ENCODE data around the gene GC. TPM values are rescaled to one million over a fixed set of nuclear protein-coding genes. Genes with fewer than 3 reads are reported as not detected.

GC gene
- total RNA-seq, 2 donors from 2014 or later, result 16.2 to 34.8 TPM

GRCh38 chr4:71729856-71730255, 54.0 kb downstream of the GC start:
- H3K27me3 ChIP-seq, result no peaks in the 10 kb centered on the region
- no peak for TF ChIP-seq CTCF (IDR thresholded peaks at IDR 0.05)
- TF ChIP-seq POLR2A (IDR thresholded peaks at IDR 0.05), result no peak
- H3K36me3 ChIP-seq (replicated peaks in 1 of 2; ENCODE audit: insufficient read depth in 1 of 2, low read depth in 2 of 2), result no peaks in the 10 kb centered on the region
- DNase-seq, result no peak
- H3K4me1 ChIP-seq, result no peaks in the 10 kb centered on the region
- WGBS, 2 donors, result 34 to 48% methylated on average over 2 of the region's 2 CpGs
- no peaks in the 10 kb centered on the region for H3K9me3 ChIP-seq
- no peak overlapping the region for H3K4me3 ChIP-seq
- intact Hi-C loops (cut with DNase I), result no loop called here
- no peak for ATAC-seq
- H3K27ac ChIP-seq, result no peak overlapping the region

GRCh38 chr4:71713611-71714203, 70.2 kb downstream of the GC start:
- intact Hi-C loops (cut with DNase I), result no loop called here
- H3K27me3 ChIP-seq, result no peaks in the 10 kb centered on the region
- no peak overlapping the region for H3K4me3 ChIP-seq
- H3K36me3 ChIP-seq (replicated peaks in 1 of 2; ENCODE audit: insufficient read depth in 1 of 2, low read depth in 2 of 2), result no peaks in the 10 kb centered on the region
- peak; percentile 83 for ATAC-seq
- peaks cover 11% of the 10 kb centered on the region for H3K4me1 ChIP-seq
- WGBS, 2 donors, result 4 to 14% methylated on average over 1 of the region's 1 CpG
- TF ChIP-seq CTCF (IDR thresholded peaks at IDR 0.05), result peak in 6 of 7 experiments; percentile 33 to 84 (median 80)
- TF ChIP-seq POLR2A (IDR thresholded peaks at IDR 0.05), result no peak
- DNase-seq, result peak in 2 of 4 donors; percentile 22 to 31
- peak overlapping the region in 1 of 4 donors; percentile 57 for H3K27ac ChIP-seq
- H3K9me3 ChIP-seq, result no peaks in the 10 kb centered on the region

- TF ChIP-seq POLR2A (IDR thresholded peaks at IDR 0.05) (no peak), CTCF (IDR thresholded peaks at IDR 0.05) (no peak)
- H3K4me3 ChIP-seq, result no peak overlapping the region
- H3K27me3 ChIP-seq, result no peaks in the 10 kb centered on the region
- no peaks in the 10 kb centered on the region for H3K9me3 ChIP-seq
- H3K36me3 ChIP-seq (replicated peaks in 1 of 2; ENCODE audit: insufficient read depth in 1 of 2, low read depth in 2 of 2), result no peaks in the 10 kb centered on the region
- 84 to 86% methylated on average over 3 of the region's 3 CpGs for WGBS, 2 donors
- H3K27ac ChIP-seq, result peak overlapping the region in 2 of 4 donors; percentile 14 to 57
- no peak for ATAC-seq
- intact Hi-C loops (cut with DNase I), result no loop called here
- no peak for DNase-seq
- peaks cover 11% of the 10 kb centered on the region for H3K4me1 ChIP-seq
These were observed 71.9 kb downstream of the GC start for GRCh38 chr4:71711985-71712348.

- DNase-seq, result no peak
- no peaks in the 10 kb centered on the region for H3K36me3 ChIP-seq (replicated peaks in 1 of 2; ENCODE audit: insufficient read depth in 1 of 2, low read depth in 2 of 2)
- H3K27me3 ChIP-seq, result no peaks in the 10 kb centered on the region
- peaks cover 11% of the 10 kb centered on the region for H3K4me1 ChIP-seq
- H3K27ac ChIP-seq, result peak overlapping the region in 2 of 4 donors; percentile 14 to 57
- no peak for ATAC-seq
- intact Hi-C loops (cut with DNase I), result no loop called here
- TF ChIP-seq CTCF (IDR thresholded peaks at IDR 0.05) (no peak), POLR2A (IDR thresholded peaks at IDR 0.05) (no peak)
- H3K4me3 ChIP-seq, result no peak overlapping the region
- WGBS, 2 donors, result 58 to 63% methylated on average over 2 of the region's 2 CpGs
- no peaks in the 10 kb centered on the region for H3K9me3 ChIP-seq
These were observed 72.6 kb downstream of the GC start for GRCh38 chr4:71711044-71711984.
